ENCODE measurements around the gene RUFY4.

DNA sequence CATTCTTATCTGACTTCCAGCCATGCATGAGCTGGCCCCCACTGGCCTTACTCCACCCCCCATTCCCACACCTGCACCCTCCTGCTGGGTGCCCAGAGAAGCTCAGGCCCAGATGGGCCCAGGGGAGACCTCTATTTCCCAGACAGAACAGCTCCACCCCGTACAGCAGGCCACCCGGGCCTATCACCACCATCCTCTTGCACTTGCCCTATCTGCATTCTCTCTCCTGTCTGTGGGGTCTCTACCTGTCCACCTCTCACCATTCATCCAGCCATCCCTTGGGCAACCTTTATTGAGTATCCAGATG, 40.9 kb upstream of the RUFY4 start:
- TF ChIP-seq MXI1 (IDR thresholded peaks at IDR 0.05; ENCODE audit: borderline replicate concordance, low read depth, low read length) (no peak), IRF2 (CRISPR knock-in tag; IDR thresholded peaks at IDR 0.05) (no peak), ELK4 (CRISPR knock-in tag; IDR thresholded peaks at IDR 0.05; ENCODE audit: borderline replicate concordance) (no peak), POLR2AphosphoS5 (IDR thresholded peaks at IDR 0.05; ENCODE audit: low read depth, low read length) (no peak)
